HCT116 (cell line): ENCODE data around the gene NPLOC4.

Experiments used
- EZH2 ChIP-seq: fragments of 200-600 bp; sonication (generic); IDR thresholded peaks from 2 replicates; pipeline ENCODE4 v1.6.1; 2017; ENCODE audit warnings: antibody characterized with exemption, mixed run types
- POLR2AphosphoS5 ChIP-seq: IDR thresholded peaks from 2 replicates; pipeline ENCODE4 v1.6.1; 2011; ENCODE audit warnings: mild to moderate bottlenecking, low read depth, low read length, moderate library complexity
- TF ChIP-seq, protein P1 (sequence below), 3 experiments: fragments of 200-600 bp in 1 of 3; sonication (generic) in 1 of 3; IDR thresholded peaks in 2 of 3; conservative IDR thresholded peaks in 1 of 3; 2 replicates each; pipeline ENCODE4 v1.5.1; 2012 to 2017; ENCODE audit warnings: low read depth in 2 of 3, low read length in 2 of 3, antibody characterized with exemption in 1 of 3, borderline replicate concordance in 1 of 3, control low read depth in 1 of 3, mild to moderate bottlenecking in 1 of 3, mixed read lengths in 1 of 3, mixed run types in 1 of 3, moderate library complexity in 1 of 3; ENCODE audit not compliant: insufficient read depth in 1 of 3

DNA sequence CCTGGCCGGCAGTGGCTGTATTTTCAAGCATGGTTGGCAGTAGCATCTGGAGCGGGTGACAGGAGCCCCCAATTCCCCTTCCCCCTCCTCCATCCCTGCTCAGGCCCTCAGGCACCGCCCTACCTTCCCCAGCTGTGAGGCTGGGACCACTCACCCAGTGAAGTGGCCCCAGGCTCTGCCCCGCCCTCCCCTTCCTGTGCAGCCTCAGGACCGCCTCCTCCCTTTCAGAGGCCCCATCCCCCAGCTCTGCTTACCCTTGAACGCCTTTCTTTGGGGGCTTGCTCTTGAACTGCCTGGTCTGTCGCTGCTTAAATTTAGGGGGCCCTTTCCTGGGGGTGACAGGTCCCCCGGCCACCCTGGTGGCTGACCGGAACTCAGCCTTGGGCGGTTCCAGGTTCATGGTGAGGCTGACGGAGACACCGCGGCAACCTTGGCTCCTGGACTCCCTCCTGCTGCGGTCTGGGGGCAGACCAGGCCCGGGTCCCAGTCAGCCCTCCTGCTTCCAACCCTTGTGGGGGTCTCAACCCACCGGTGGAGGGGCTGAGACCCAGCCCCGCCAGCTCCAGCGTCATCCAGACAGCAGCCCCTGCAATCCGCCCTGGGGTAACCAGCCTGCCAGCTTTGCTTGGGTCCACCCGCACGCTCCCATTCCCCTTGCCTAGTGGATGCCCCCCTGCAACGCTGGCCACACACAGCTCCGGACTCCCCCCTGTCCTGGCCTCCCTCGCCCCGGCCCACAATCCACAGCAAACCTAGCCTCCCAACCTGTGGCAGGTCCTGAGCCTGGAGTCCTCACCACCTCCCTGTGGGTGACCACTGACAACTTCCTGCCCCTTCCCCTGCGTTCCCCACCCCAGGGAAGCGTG, 16.2 kb upstream of the NPLOC4 start:
- TF ChIP-seq, protein P1, sequence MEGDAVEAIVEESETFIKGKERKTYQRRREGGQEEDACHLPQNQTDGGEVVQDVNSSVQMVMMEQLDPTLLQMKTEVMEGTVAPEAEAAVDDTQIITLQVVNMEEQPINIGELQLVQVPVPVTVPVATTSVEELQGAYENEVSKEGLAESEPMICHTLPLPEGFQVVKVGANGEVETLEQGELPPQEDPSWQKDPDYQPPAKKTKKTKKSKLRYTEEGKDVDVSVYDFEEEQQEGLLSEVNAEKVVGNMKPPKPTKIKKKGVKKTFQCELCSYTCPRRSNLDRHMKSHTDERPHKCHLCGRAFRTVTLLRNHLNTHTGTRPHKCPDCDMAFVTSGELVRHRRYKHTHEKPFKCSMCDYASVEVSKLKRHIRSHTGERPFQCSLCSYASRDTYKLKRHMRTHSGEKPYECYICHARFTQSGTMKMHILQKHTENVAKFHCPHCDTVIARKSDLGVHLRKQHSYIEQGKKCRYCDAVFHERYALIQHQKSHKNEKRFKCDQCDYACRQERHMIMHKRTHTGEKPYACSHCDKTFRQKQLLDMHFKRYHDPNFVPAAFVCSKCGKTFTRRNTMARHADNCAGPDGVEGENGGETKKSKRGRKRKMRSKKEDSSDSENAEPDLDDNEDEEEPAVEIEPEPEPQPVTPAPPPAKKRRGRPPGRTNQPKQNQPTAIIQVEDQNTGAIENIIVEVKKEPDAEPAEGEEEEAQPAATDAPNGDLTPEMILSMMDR (IDR thresholded peaks at IDR 0.05 in 2 of 3, conservative IDR thresholded peaks at IDR 0.05 in 1 of 3; ENCODE audit: borderline replicate concordance in 1 of 3, insufficient read depth in 1 of 3, low read depth in 2 of 3, low read length in 2 of 3): no peak
- TF ChIP-seq EZH2 (no peak), POLR2AphosphoS5 (no peak)
